Liver (tissue), 9 donors: ENCODE data around the gene PALLD. TPM values are rescaled to one million over a fixed set of nuclear protein-coding genes. Genes with fewer than 3 reads are reported as not detected.

Source experiments
- DNase-seq: peaks from one replicate; pipeline ENCODE4 v3.0.0-alpha.2; 2017; ENCODE audit warnings: low spot score
- H3K27ac ChIP-seq, 2 donors: one replicate each; pipeline ENCODE4 v1.7.0; 2013; ENCODE audit warnings: inconsistent platforms in 2 of 2, low read length in 2 of 2, control low read depth in 1 of 2, low read depth in 1 of 2, mild to moderate bottlenecking in 1 of 2
- H3K27me3 ChIP-seq, 4 donors: one replicate each; pipeline versions ENCODE4 v1.6.1 to v1.7.0; 2013; ENCODE audit warnings: low read length in 3 of 4, inconsistent platforms in 1 of 4, mild to moderate bottlenecking in 1 of 4, moderate library complexity in 1 of 4; ENCODE audit not compliant: control insufficient read depth in 4 of 4, insufficient read depth in 4 of 4
- H3K36me3 ChIP-seq, 4 donors: one replicate each; pipeline versions ENCODE4 v1.6.1 to v1.7.0; 2013; ENCODE audit warnings: low read length in 3 of 4, mild to moderate bottlenecking in 3 of 4, low read depth in 1 of 4, moderate library complexity in 1 of 4; ENCODE audit not compliant: control insufficient read depth in 4 of 4, insufficient read depth in 3 of 4
- H3K4me1 ChIP-seq, 4 donors: one replicate each; pipeline versions ENCODE4 v1.6.1 to v1.7.0; 2013; ENCODE audit warnings: low read length in 3 of 4, mild to moderate bottlenecking in 3 of 4, moderate library complexity in 1 of 4; ENCODE audit not compliant: control insufficient read depth in 4 of 4, insufficient read depth in 4 of 4
- H3K4me3 ChIP-seq, 3 donors: one replicate each; pipeline versions ENCODE4 v1.6.1 to v1.7.0; 2013; ENCODE audit warnings: low read length in 3 of 3, control low read depth in 1 of 3, low read depth in 1 of 3, mild to moderate bottlenecking in 1 of 3
- H3K9ac ChIP-seq, 2 donors: one replicate each; pipeline ENCODE4 v1.7.0; 2013; ENCODE audit warnings: low read length in 2 of 2, mild to moderate bottlenecking in 2 of 2, moderate library complexity in 2 of 2, control low read depth in 1 of 2, low read depth in 1 of 2
- H3K9me3 ChIP-seq, 4 donors: one replicate each; pipeline versions ENCODE4 v1.6.1 to v1.7.0; 2013; ENCODE audit warnings: low read length in 3 of 4; ENCODE audit not compliant: control insufficient read depth in 4 of 4
- ATF3 ChIP-seq: IDR thresholded peaks from 2 replicates; pipeline ENCODE4 v1.6.1; 2016; ENCODE audit warnings: antibody characterized with exemption
- CTCF ChIP-seq: fragments of 150-350 bp; IDR thresholded peaks from 2 replicates; pipeline ENCODE4 v1.5.1; 2017; ENCODE audit warnings: improper control_type of control experiment, low read depth, low read length; ENCODE audit not compliant: missing input control
- EGR1 ChIP-seq, 2 donors: IDR thresholded peaks; 2 replicates each; pipeline ENCODE4 v1.6.1; 2016 to 2018; ENCODE audit warnings: antibody characterized with exemption in 2 of 2, low read depth in 2 of 2
- FOXA1 ChIP-seq: IDR thresholded peaks from 2 replicates; pipeline ENCODE4 v1.6.1; 2016; ENCODE audit warnings: antibody characterized with exemption
- FOXA2 ChIP-seq: IDR thresholded peaks from 2 replicates; pipeline ENCODE4 v1.6.1; 2016; ENCODE audit warnings: antibody characterized with exemption
- GABPA ChIP-seq, 2 donors: IDR thresholded peaks in 1 of 2; conservative IDR thresholded peaks in 1 of 2; 2 replicates each; pipeline ENCODE4 v1.6.1; 2016; ENCODE audit warnings: antibody characterized with exemption in 2 of 2, mild to moderate bottlenecking in 1 of 2, moderate library complexity in 1 of 2
- HNF4A ChIP-seq, 2 donors: conservative IDR thresholded peaks; 2 replicates each; pipeline ENCODE4 v1.6.1; 2016; ENCODE audit warnings: antibody characterized with exemption in 2 of 2, mild to moderate bottlenecking in 2 of 2
- HNF4G ChIP-seq: IDR thresholded peaks from 2 replicates; pipeline ENCODE4 v1.6.1; 2016; ENCODE audit warnings: antibody characterized with exemption
- JUND ChIP-seq, 2 donors: IDR thresholded peaks; 2 replicates each; pipeline ENCODE4 v1.6.1; 2016; ENCODE audit warnings: antibody characterized with exemption in 2 of 2
- MAX ChIP-seq: IDR thresholded peaks from 2 replicates; pipeline ENCODE4 v1.6.1; 2016; ENCODE audit warnings: antibody characterized with exemption
- NR2F2 ChIP-seq: IDR thresholded peaks from 2 replicates; pipeline ENCODE4 v1.6.1; 2016; ENCODE audit warnings: antibody characterized with exemption
- RAD21 ChIP-seq, 2 donors: IDR thresholded peaks; 2 replicates each; pipeline ENCODE4 v1.6.1; 2016; ENCODE audit warnings: antibody characterized with exemption in 2 of 2, mild to moderate bottlenecking in 2 of 2
- REST ChIP-seq: IDR thresholded peaks from 2 replicates; pipeline ENCODE4 v1.6.1; 2016; ENCODE audit warnings: antibody characterized with exemption, mild to moderate bottlenecking
- RXRA ChIP-seq, 2 donors: IDR thresholded peaks; 2 replicates each; pipeline ENCODE4 v1.6.1; 2017 to 2018; ENCODE audit warnings: antibody characterized with exemption in 2 of 2, mild to moderate bottlenecking in 1 of 2
- SP1 ChIP-seq: IDR thresholded peaks from 2 replicates; pipeline ENCODE4 v1.6.1; 2018; ENCODE audit warnings: antibody characterized with exemption, mild to moderate bottlenecking
- TAF1 ChIP-seq: conservative IDR thresholded peaks from 2 replicates; pipeline ENCODE4 v1.6.1; 2016; ENCODE audit warnings: antibody characterized with exemption, mild to moderate bottlenecking
- YY1 ChIP-seq: IDR thresholded peaks from 2 replicates; pipeline ENCODE4 v1.6.1; 2016; ENCODE audit warnings: antibody characterized with exemption, mild to moderate bottlenecking
- ZBTB33 ChIP-seq: IDR thresholded peaks from 2 replicates; pipeline ENCODE4 v1.6.1; 2016; ENCODE audit warnings: antibody characterized with exemption
- WGBS: extraction: QIAGEN DNeasy Blood & Tissue Kit; methylation state at CpG from one replicate; pipeline ENCODE4 v1.1.7; 2013; 5-methylcytosine and 5-hydroxymethylcytosine counted together
- polyA plus RNA-seq, 2 donors: library from polyadenylated mRNA; stranded (reverse) in 1 of 2; unstranded in 1 of 2; fragments of 200-250 nt in 1 of 2; fragments of >200 nt in 1 of 2; fragmentation: Nextera tagmentation in 1 of 2; extraction: Ambion mirVana in 1 of 2; gene quantifications; one replicate each; pipeline versions ENCODE4 v1.2.1 to v1.2.3, GENCODE V29; 2013 to 2015
- total RNA-seq, 2 donors: library from RNA; depleted of rRNA; stranded (reverse); fragments of >200 nt; gene quantifications; one replicate each; pipeline ENCODE4 v1.2.3, GENCODE V29; 2014
- donor health status: healthy.
- donor health status: healthy.
- donor health status: healthy.
- donor health status: healthy.
- donor health status: healthy.

The PALLD gene
- total and polyA plus RNA-seq, 4 donors: 9.0 to 26.3 (median 14.7) TPM

- Histone ChIP-seq H3K4me3 (no peak overlapping the region), H3K9me3 (no peaks in the 10 kb centered on the region), H3K27me3 (no peaks in the 10 kb centered on the region), H3K27ac (peak overlapping the region in 1 of 2 donors; percentile 9), H3K36me3 (no peaks in the 10 kb centered on the region), H3K9ac (no peak overlapping the region), H3K4me1 (peaks cover 0 to 12% (median 9%) of the 10 kb centered on the region in 4 donors)
- TF ChIP-seq ZBTB33 (no peak), RAD21 (IDR thresholded peaks at IDR 0.05) (no peak), FOXA2 (no peak), EGR1 (IDR thresholded peaks at IDR 0.05; ENCODE audit: low read depth in 2 of 2) (no peak), GABPA (IDR thresholded peaks at IDR 0.05 in 1 of 2, conservative IDR thresholded peaks at IDR 0.05 in 1 of 2) (no peak), FOXA1 (no peak), YY1 (no peak), SP1 (no peak), CTCF (no peak), JUND (IDR thresholded peaks at IDR 0.05) (no peak), MAX (no peak), REST (no peak), ATF3 (no peak), RXRA (IDR thresholded peaks at IDR 0.05) (no peak), NR2F2 (no peak), TAF1 (no peak), HNF4A (conservative IDR thresholded peaks at IDR 0.05) (no peak), HNF4G (no peak)
- no peak for DNase-seq
- WGBS: 85% methylated on average over 2 of the region's 2 CpGs
Observed at GRCh38 chr4:168833881-168834280, 337.0 kb downstream of the PALLD start.
